Kidney (tissue), 14 donors: Measurements from ENCODE around the gene GRIP2. TPM values are rescaled to one million over a fixed set of nuclear protein-coding genes. Genes with fewer than 3 reads are reported as not detected.

Experiments
- DNase-seq, 5 donors: peaks; one replicate each; pipeline ENCODE4 v3.0.0-alpha.2; 2013 to 2020
- FAIRE-seq: peaks from 2 replicates; lab custom pipeline; 2012; peaks lifted over from hg19 to GRCh38; lab: Jason Lieb, UNC
- H3K27ac ChIP-seq, 2 donors: one replicate each; pipeline ENCODE4 v1.7.0; 2013; ENCODE audit warnings: low read depth in 2 of 2, low read length in 2 of 2, inconsistent platforms in 1 of 2
- H3K27me3 ChIP-seq: one replicate; pipeline ENCODE4 v1.7.1; 2013; ENCODE audit warnings: low read length, inconsistent platforms; ENCODE audit not compliant: control insufficient read depth, insufficient read depth
- H3K36me3 ChIP-seq, 3 donors: one replicate each; pipeline versions ENCODE4 v1.7.0 to v1.7.1; 2013; ENCODE audit warnings: low read length in 3 of 3, control low read depth in 1 of 3, inconsistent platforms in 1 of 3; ENCODE audit not compliant: insufficient read depth in 3 of 3, control insufficient read depth in 2 of 3
- H3K4me1 ChIP-seq, 3 donors: one replicate each; pipeline versions ENCODE4 v1.7.0 to v1.7.1; 2013; ENCODE audit warnings: low read length in 3 of 3, inconsistent platforms in 1 of 3, low read depth in 1 of 3; ENCODE audit not compliant: control insufficient read depth in 2 of 3, insufficient read depth in 2 of 3
- H3K4me3 ChIP-seq, 3 donors: one replicate each; pipeline versions ENCODE4 v1.7.0 to v1.8.1; 2013; ENCODE audit warnings: low read length in 3 of 3, control low read depth in 1 of 3, inconsistent platforms in 1 of 3
- H3K9ac ChIP-seq, 3 donors: one replicate each; pipeline versions ENCODE4 v1.7.0 to v1.7.1; 2013; ENCODE audit warnings: low read length in 3 of 3, control low read depth in 1 of 3, inconsistent platforms in 1 of 3
- H3K9me3 ChIP-seq, 3 donors: one replicate each; pipeline versions ENCODE4 v1.7.0 to v1.7.1; 2013; ENCODE audit warnings: low read length in 3 of 3, control low read depth in 1 of 3, inconsistent platforms in 1 of 3; ENCODE audit not compliant: control insufficient read depth in 2 of 3, insufficient read depth in 1 of 3
- intact Hi-C: fragments of 100-400 bp; cut with DNase I; formaldehyde crosslinking; loops from one replicate; pipeline ENCODE4 v1.11.1; 2022
- polyA plus RNA-seq: library from polyadenylated mRNA; stranded (reverse); fragments of 350-450 nt; fragmentation: Illumina TruSeq; extraction: RNeasy Lipid Tissue Mini Kit (QIAGEN cat#74804); gene quantifications from one replicate; pipeline ENCODE4 v1.2.3, GENCODE V29; 2014; ENCODE audit warnings: low read depth, low replicate concordance; ENCODE audit not compliant: insufficient read depth
- total RNA-seq: library from RNA; stranded (reverse); fragmentation: NEBNext Ultra II Directional; extraction: Animal tissue kit (Norgen Biotek cat#: 25700); gene quantifications from one replicate; pipeline ENCODE4 v1.2.1, GENCODE V29; 2021
- TF ChIP-seq, protein P1 (sequence below): IDR thresholded peaks from 3 replicates; pipeline ENCODE4 v1.5.1; 2012; ENCODE audit warnings: mild to moderate bottlenecking, moderate library complexity, borderline replicate concordance; ENCODE audit not compliant: insufficient read depth; ENCODE audit errors: extremely low read depth
- donor health status: control.
- donor health status: control.
- donor health status: control.
- donor health status: control.
- donor health status: control.
- donor health status: DM: yes; HTN: yes; CAD: no.
- donor health status: Normal renal cell carcinoma (clear cell type).

GRIP2 gene
- total and polyA plus RNA-seq, 2 donors from 2014 or later: 3.0 to 3.2 TPM

DNA sequence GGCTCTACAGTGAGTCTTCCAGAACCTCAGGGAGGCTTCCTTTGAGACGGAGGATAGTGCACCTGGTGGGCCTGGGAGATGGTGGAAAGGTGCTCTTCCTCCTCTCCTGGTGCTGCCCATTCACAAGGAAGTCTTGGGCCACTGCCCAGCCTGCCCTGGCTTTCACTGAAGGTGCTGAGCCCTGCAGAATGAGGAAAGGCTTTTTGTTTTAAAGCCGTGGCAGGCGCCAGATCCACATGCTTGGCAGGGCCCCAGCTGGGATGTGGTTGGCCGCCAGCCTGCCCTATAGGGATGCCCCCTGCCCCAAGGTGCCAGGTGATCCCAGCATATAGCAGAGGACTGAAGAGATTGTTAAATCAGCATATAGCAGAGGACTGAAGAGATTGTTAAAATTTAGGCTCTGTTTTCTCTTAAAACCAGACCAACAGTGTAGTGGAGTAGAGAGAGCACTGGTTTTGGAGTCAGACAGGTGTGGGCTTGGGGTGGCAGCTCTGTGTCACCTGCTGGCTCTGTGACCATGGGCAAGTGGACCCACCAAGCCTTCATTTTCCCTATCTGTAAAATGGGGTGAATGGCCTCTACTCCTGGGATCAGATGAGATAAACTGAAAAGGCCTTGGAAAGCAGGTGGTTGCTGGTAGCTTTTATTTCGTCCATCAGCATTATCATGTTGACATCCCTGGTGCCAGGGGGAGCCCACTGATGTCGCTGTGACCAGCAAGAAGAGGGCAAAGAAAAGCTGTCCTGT lies 84.4 kb downstream of the GRIP2 start:
- Histone ChIP-seq H3K36me3 (peaks cover 2 to 4% (median 3%) of the 10 kb centered on the region in 3 donors), H3K4me3 (no peak overlapping the region), H3K9me3 (no peaks in the 10 kb centered on the region), H3K27me3 (no peaks in the 10 kb centered on the region), H3K27ac (no peak overlapping the region), H3K9ac (no peak overlapping the region), H3K4me1 (peaks cover 0 to 44% (median 34%) of the 10 kb centered on the region in 3 donors)
- intact Hi-C loops: no loop called here
- TF ChIP-seq, protein P1, sequence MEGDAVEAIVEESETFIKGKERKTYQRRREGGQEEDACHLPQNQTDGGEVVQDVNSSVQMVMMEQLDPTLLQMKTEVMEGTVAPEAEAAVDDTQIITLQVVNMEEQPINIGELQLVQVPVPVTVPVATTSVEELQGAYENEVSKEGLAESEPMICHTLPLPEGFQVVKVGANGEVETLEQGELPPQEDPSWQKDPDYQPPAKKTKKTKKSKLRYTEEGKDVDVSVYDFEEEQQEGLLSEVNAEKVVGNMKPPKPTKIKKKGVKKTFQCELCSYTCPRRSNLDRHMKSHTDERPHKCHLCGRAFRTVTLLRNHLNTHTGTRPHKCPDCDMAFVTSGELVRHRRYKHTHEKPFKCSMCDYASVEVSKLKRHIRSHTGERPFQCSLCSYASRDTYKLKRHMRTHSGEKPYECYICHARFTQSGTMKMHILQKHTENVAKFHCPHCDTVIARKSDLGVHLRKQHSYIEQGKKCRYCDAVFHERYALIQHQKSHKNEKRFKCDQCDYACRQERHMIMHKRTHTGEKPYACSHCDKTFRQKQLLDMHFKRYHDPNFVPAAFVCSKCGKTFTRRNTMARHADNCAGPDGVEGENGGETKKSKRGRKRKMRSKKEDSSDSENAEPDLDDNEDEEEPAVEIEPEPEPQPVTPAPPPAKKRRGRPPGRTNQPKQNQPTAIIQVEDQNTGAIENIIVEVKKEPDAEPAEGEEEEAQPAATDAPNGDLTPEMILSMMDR: no peak
- FAIRE-seq: no peak
- DNase-seq: peak in 1 of 5 donors; percentile 85

DNA sequence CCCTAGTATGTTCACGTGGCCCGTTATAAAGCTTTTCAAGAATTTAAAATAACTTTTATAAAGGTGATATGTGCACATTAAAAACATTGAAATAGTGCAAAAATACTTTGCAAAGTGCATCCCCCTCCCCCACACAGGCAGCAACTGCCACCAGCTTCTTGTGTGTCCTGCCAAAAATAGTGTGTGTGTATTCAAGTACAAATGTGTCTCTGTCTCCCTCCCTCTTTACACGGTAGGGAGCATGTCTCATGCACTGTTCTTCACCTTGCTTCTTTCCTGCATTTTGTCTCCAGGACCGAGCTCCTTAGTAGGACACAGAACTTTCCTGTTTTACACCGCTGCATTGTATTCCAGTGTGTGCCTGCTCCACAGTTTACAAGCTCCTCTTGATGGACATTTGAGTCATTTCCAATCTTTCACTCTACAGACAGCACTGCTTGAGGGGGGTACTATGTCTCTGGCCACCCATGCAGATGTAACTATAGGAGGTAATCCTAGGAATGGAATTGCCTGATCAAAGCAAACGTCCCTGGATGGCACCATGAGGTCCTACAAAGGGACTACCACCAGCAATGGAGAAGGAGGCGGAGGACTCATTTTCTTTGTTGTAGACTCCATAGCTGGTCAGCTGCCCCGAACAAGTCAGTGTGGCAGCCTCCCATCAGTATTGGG lies 85.4 kb downstream of the GRIP2 start:
- no peaks in the 10 kb centered on the region for H3K27me3 ChIP-seq
- FAIRE-seq (no peak), DNase-seq (no peak)
- H3K27ac ChIP-seq: no peak overlapping the region
- H3K9me3 ChIP-seq: no peaks in the 10 kb centered on the region
- H3K4me1 ChIP-seq: peaks cover 0 to 39% (median 32%) of the 10 kb centered on the region in 3 donors
- TF ChIP-seq, protein P1: no peak
- intact Hi-C loops: no loop called here
- H3K9ac ChIP-seq: no peak overlapping the region
- no peak overlapping the region for H3K4me3 ChIP-seq
- H3K36me3 ChIP-seq: peaks cover 0 to 4% (median 2%) of the 10 kb centered on the region in 3 donors

DNA sequence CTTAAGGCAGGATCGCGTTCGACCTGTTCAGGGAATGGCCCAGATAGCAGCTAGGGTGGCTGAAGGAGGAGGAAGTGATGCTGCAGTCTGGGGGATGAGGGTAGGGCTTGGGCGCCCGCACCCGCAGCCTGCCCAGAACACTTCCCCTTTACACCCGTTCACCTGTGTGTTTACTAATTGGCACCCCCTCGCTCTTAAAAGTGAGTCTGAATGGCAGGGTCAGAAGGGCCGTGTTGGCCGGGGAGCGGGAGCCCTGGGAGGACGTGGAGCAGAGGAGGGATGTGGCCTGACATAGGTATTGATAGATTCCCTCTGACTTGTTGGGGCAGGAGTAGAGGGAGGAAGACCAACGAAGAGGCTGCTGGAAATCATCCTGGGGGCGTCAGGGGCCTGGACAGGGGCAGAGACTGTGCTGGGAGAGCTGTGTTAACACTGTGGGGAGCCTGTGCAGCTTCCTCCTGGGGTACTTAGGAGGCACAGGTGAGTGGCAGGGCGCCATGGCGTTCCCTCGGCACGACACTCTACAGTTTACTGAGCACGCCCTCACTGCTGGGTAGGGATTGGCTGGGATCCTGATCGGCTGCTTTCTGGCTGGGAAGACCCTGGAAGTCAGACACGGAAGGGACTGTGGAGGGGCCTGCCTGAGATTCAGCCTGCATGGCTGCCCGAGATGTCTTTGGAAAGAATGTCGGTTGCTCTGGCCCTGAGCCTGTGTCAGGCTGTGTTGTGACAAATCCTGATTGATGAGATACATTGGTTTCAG lies 86.1 kb downstream of the GRIP2 start:
- H3K4me1 ChIP-seq: peaks cover 0 to 32% (median 27%) of the 10 kb centered on the region in 3 donors
- H3K9me3 ChIP-seq: no peaks in the 10 kb centered on the region
- no peak for FAIRE-seq
- peaks cover 3 to 6% (median 4%) of the 10 kb centered on the region in 3 donors for H3K36me3 ChIP-seq
- TF ChIP-seq, protein P1: no peak
- DNase-seq: peak in 1 of 5 donors; percentile 69
- no peak overlapping the region for H3K4me3 ChIP-seq
- intact Hi-C loops: no loop called here
- H3K9ac ChIP-seq: no peak overlapping the region
- peak overlapping the region; percentile 40 to 57 for H3K27ac ChIP-seq
- H3K27me3 ChIP-seq: no peaks in the 10 kb centered on the region
